Measurements from ENCODE around the gene NADSYN1. TPM values are rescaled to one million over a fixed set of nuclear protein-coding genes. Genes with fewer than 3 reads are reported as not detected.

NADSYN1 gene
- total RNA-seq, result 10 to 100 TPM; 56.6 to 80.2 TPM

DNA sequence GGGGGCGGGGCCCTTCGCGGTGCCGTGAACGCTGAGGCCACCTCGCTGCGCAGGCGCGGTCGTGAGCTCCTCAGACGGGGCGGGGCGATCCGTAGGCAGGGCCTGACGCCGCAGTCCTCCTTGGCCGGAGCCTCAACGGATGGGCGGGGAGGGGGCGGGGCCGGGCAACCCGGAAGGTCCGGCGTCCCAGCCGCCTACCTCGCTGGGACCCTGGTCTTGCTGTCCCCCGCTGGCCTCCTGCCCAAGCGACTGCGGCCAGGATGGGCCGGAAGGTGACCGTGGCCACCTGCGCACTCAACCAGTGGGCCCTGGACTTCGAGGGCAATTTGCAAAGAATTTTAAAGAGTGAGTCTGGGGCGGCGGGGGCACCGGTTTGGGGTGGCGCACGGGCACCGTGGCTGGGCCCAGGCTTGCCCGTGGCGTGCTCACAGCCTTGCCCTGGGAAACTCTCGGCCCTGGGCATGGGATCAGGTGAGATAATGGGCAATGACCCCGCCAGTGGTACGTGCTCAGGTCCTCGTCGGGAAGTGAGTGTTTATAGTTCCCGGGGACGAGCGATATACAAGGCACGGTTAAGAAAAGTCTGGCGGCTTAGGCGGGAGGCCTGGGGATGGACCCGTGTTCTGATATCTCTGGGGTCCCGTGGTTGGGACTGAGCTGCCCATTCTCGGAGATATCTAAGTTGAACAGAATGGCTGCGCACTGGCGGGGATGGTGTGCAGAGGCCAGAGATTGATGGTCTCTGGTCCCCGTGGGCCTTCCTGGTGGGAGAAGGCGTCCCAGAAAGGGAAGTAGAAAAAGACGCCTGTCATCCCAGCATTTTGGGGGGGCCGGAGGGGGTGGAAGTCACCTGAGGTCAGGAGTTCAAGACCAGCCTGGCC is at the start of gene NADSYN1:
Gene NADSYN1, plus strand, starts transcription at position 167 of the 881 bp plus-strand sequence. Its CDS starts 94 bp downstream, at position 261.
- DNase-seq (ENCODE audit: low spot score), result peak; percentile 96
- intact Hi-C loops (cut with DNase I), result no loop called here
- peak within 1 kb of the TSS; percentile 58 to 85 for H3K4me3 ChIP-seq
- no peaks in the 10 kb centered on the region for H3K9me3 ChIP-seq
- H3K27ac ChIP-seq, result peak within 1 kb of the TSS; percentile 78 to 86
- peaks cover 13% of the 10 kb centered on the region for H3K4me1 ChIP-seq (replicated peaks)
- H3K36me3 ChIP-seq, result no peaks in the 10 kb centered on the region
- no peaks in the 10 kb centered on the region for H3K27me3 ChIP-seq (replicated peaks; ENCODE audit: insufficient read depth)
- TF ChIP-seq POLR2A (IDR thresholded peaks at IDR 0.05), result peak; percentile 66
- TF ChIP-seq POLR2AphosphoS5 (IDR thresholded peaks at IDR 0.05), result peak; percentile 72
- peak in 1 of 4 experiments; percentile 5 for TF ChIP-seq CTCF (IDR thresholded peaks at IDR 0.05)
- WGBS, result 2% methylated on average over 35 of the region's 61 CpGs

DNA sequence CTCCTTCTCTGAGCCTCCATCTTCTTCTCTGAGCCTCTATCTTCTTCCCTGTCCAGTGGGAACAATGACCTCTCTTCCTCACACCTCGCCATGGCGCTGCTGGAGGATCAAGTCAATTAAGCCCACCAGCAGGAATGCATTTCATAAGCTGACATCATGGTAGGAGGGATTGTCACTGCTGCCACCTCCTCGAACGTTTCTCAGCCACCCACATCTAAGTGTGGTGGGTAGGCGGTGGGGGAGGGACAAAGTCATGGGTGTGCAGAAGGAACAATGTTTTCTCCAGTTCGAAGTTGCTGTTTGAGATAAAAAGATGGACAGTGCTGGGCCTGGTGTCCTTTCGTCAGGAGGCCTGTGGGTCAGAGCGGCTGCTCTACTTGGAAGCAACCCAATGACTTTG is 48.8 kb upstream of the NADSYN1 start:
- intact Hi-C loops (cut with DNase I), result no loop called here
- Histone ChIP-seq H3K9me3 (no peaks in the 10 kb centered on the region), H3K27ac (no peak overlapping the region), H3K4me3 (no peak overlapping the region), H3K4me1 (replicated peaks) (no peaks in the 10 kb centered on the region), H3K27me3 (replicated peaks; ENCODE audit: insufficient read depth) (no peaks in the 10 kb centered on the region), H3K36me3 (no peaks in the 10 kb centered on the region)
- 83% methylated on average over 8 of the region's 8 CpGs for WGBS
- no peak for TF ChIP-seq CTCF (IDR thresholded peaks at IDR 0.05)
- no peak for DNase-seq (ENCODE audit: low spot score)

GRCh38 chr11:71406681-71407080 is 46.3 kb upstream of the NADSYN1 start:
- WGBS, result 45% methylated on average over 10 of the region's 10 CpGs
- no peak for DNase-seq (ENCODE audit: low spot score)
- Histone ChIP-seq H3K4me1 (replicated peaks) (no peaks in the 10 kb centered on the region), H3K27me3 (replicated peaks; ENCODE audit: insufficient read depth) (no peaks in the 10 kb centered on the region), H3K36me3 (no peaks in the 10 kb centered on the region), H3K27ac (no peak overlapping the region), H3K4me3 (no peak overlapping the region), H3K9me3 (no peaks in the 10 kb centered on the region)
- no peak for TF ChIP-seq POLR2A (IDR thresholded peaks at IDR 0.05)
- no peak for TF ChIP-seq POLR2AphosphoS5 (IDR thresholded peaks at IDR 0.05)
- no peak for TF ChIP-seq CTCF (IDR thresholded peaks at IDR 0.05)
- intact Hi-C loops (cut with DNase I), result no loop called here

DNA sequence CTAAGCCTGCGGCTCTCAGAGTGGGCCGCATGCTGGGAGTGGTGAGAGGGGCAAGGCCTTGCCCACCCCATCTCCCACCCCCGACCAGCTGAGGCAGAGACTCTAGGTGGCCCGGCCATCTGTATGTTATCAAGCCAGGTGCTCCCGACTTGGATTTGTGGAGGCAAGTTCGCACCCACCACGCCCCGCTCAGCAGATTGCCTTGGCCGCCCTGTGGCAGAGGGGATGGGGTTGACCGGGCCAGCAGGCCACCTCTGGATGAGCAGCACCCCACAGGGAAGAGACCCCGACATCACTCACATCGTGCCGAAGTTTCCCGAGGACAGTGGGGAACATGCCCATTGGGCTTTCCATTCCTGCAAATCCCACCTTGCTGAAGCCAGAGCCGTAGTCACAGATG is 45.6 kb upstream of the NADSYN1 start:
- WGBS, result 85% methylated on average over 15 of the region's 15 CpGs
- no peaks in the 10 kb centered on the region for H3K4me1 ChIP-seq (replicated peaks)
- H3K36me3 ChIP-seq, result no peaks in the 10 kb centered on the region
- H3K9me3 ChIP-seq, result no peaks in the 10 kb centered on the region
- intact Hi-C loops (cut with DNase I), result no loop called here
- H3K4me3 ChIP-seq, result no peak overlapping the region
- H3K27ac ChIP-seq, result no peak overlapping the region
- no peak for DNase-seq (ENCODE audit: low spot score)
- H3K27me3 ChIP-seq (replicated peaks; ENCODE audit: insufficient read depth), result no peaks in the 10 kb centered on the region
- no peak for TF ChIP-seq POLR2A (IDR thresholded peaks at IDR 0.05)
- no peak for TF ChIP-seq POLR2AphosphoS5 (IDR thresholded peaks at IDR 0.05)
- no peak for TF ChIP-seq CTCF (IDR thresholded peaks at IDR 0.05)

DNA sequence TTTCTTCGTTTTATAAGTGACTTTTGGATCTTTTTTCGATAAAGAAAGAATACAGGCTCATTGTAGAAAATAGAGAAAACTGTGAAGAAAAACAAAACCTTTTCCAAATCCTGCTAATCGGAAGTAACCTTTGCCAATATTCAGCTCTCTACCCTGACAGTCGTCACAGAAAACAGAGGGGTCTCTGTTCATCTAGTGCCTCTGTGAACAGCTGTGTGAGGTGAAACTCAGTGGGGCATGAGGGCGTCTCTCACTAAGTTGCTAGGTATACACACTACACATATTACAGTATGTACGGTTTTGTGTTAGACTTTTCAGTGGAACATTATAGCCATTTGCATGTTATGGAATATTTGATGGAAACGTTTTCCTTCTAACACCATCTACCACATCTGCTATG is 44.2 kb upstream of the NADSYN1 start:
- intact Hi-C loops (cut with DNase I), result no loop called here
- H3K9me3 ChIP-seq, result no peaks in the 10 kb centered on the region
- no peak overlapping the region for H3K4me3 ChIP-seq
- H3K36me3 ChIP-seq, result no peaks in the 10 kb centered on the region
- TF ChIP-seq POLR2A (IDR thresholded peaks at IDR 0.05) (no peak), POLR2AphosphoS5 (IDR thresholded peaks at IDR 0.05) (no peak), CTCF (IDR thresholded peaks at IDR 0.05) (no peak)
- 72% methylated on average over 7 of the region's 7 CpGs for WGBS
- DNase-seq (ENCODE audit: low spot score), result no peak
- no peaks in the 10 kb centered on the region for H3K27me3 ChIP-seq (replicated peaks; ENCODE audit: insufficient read depth)
- no peaks in the 10 kb centered on the region for H3K4me1 ChIP-seq (replicated peaks)
- H3K27ac ChIP-seq, result no peak overlapping the region
